Caco-2 (cell line): ENCODE data around the gene ITGA5. TPM values are rescaled to one million over a fixed set of nuclear protein-coding genes. Genes with fewer than 3 reads are reported as not detected.

Experiments
- BruUV-seq: library from RNA; stranded (reverse); fragments of 400-500 nt; replicated peaks from 2 replicates; lab custom pipeline; 2021; lab: Mats Ljungman, UMichigan
- CTCF ChIA-PET: fragments of 300-600 bp; sonication (Branson Sonifier 250); formaldehyde crosslinking; loops from one replicate; lab custom pipeline; 2022; ENCODE audit warnings: antibody characterized with exemption; lab: Charles Lee
- POLR2A ChIA-PET: fragments of 300-600 bp; sonication (Branson Sonifier 250); formaldehyde crosslinking; loops from one replicate; lab custom pipeline; 2022; ENCODE audit warnings: antibody characterized with exemption; lab: Charles Lee
- DNase-seq, 2 experiments: peaks; one replicate each; pipeline versions ENCODE4 v3.0.0 to v3.0.0-alpha.2; 2020 to 2022
- H3K27me3 ChIP-seq: replicated peaks from 2 replicates; pipeline ENCODE4 v1.6.0; 2011; ENCODE audit warnings: low read length; ENCODE audit not compliant: control insufficient read depth, insufficient read depth
- H3K36me3 ChIP-seq: 2 replicates; pipeline ENCODE4 v1.5.1; 2011; ENCODE audit warnings: low read length; ENCODE audit not compliant: control insufficient read depth, insufficient read depth
- H3K4me1 ChIP-seq: fragments of 250-450 bp; sonication (Bioruptor Pico); 2 replicates; pipeline ENCODE4 v1.5.1; 2020; ENCODE audit warnings: mild to moderate bottlenecking
- H3K4me3 ChIP-seq: 2 replicates; pipeline ENCODE4 v1.5.1; 2011; ENCODE audit warnings: low read depth, mild to moderate bottlenecking, control low read depth, low read length
- H3K9me3 ChIP-seq: fragments of 250-450 bp; sonication (Bioruptor Pico); 2 replicates; pipeline ENCODE4 v1.5.1; 2020; ENCODE audit warnings: mild to moderate bottlenecking, moderate library complexity
- H3K27ac Mint-ChIP-seq: one replicate; pipeline ENCODE4 v1.8.0; 2022; ENCODE audit warnings: mixed read lengths; ENCODE audit not compliant: unreplicated experiment
- H3K27me3 Mint-ChIP-seq: one replicate; pipeline ENCODE4 v1.8.0; 2022; ENCODE audit warnings: mixed read lengths; ENCODE audit not compliant: insufficient read depth, unreplicated experiment
- H3K36me3 Mint-ChIP-seq: one replicate; pipeline ENCODE4 v1.8.0; 2022; ENCODE audit warnings: mild to moderate bottlenecking, mixed read lengths; ENCODE audit not compliant: insufficient read depth, unreplicated experiment
- H3K4me1 Mint-ChIP-seq: one replicate; pipeline ENCODE4 v1.8.0; 2022; ENCODE audit warnings: low read depth, mixed read lengths; ENCODE audit not compliant: unreplicated experiment
- H3K4me3 Mint-ChIP-seq: one replicate; pipeline ENCODE4 v1.8.0; 2022; ENCODE audit warnings: mild to moderate bottlenecking, moderate library complexity, mixed read lengths; ENCODE audit not compliant: unreplicated experiment
- H3K9me3 Mint-ChIP-seq: one replicate; pipeline ENCODE4 v1.8.0; 2022; ENCODE audit warnings: mixed read lengths; ENCODE audit not compliant: unreplicated experiment
- CTCF ChIP-seq, 2 experiments: fragments of 200-600 bp in 1 of 2; IDR thresholded peaks; 1 replicate in 1 of 2; 2 replicates in 1 of 2; pipeline versions ENCODE4 v1.5.1 to v1.8.0; 2011 to 2022; ENCODE audit warnings: antibody characterized with exemption in 1 of 2, control low read depth in 1 of 2, inconsistent platforms in 1 of 2, low read depth in 1 of 2, low read length in 1 of 2, mild to moderate bottlenecking in 1 of 2, moderate library complexity in 1 of 2; ENCODE audit not compliant: insufficient read depth in 1 of 2, severe bottlenecking in 1 of 2, unreplicated experiment in 1 of 2
- intact Hi-C: fragments of 100-400 bp; cut with micrococcal nuclease; formaldehyde crosslinking; loops from one replicate; pipeline ENCODE4 v1.10.0; 2022; ENCODE audit not compliant: unreplicated experiment
- total RNA-seq: library from RNA; stranded (reverse); gene quantifications from 2 replicates; pipeline ENCODE4 v1.2.3, GENCODE V29; 2022

ITGA5 gene
- total RNA-seq, 1 experiment from 2014 or later = 17.3 TPM

- H3K4me1 Mint-ChIP-seq = peaks cover 7% of the 10 kb centered on the region
- H3K9me3 Mint-ChIP-seq = no peaks in the 10 kb centered on the region
- TF ChIP-seq CTCF (IDR thresholded peaks at IDR 0.05; ENCODE audit: insufficient read depth in 1 of 2, low read depth in 1 of 2, low read length in 1 of 2, severe bottlenecking in 1 of 2, unreplicated experiment in 1 of 2) = no peak
- BruUV-seq = no TSS peak
- DNase-seq = peak; percentile 96 to 99
- POLR2A ChIA-PET = interaction anchor here (0.9 to 2.9 kb wide), 4 partner anchors 24 to 107 kb away, joined by 4 to 29 read pairs (median 6); partner anchors contain the start of genes CBX5, COPZ1 and HNRNPA1
- H3K36me3 ChIP-seq = no peaks in the 10 kb centered on the region
- no peak overlapping the region for H3K4me3 Mint-ChIP-seq
- H3K27ac Mint-ChIP-seq = no peak overlapping the region
- intact Hi-C loops = loop anchor here (1.0 to 2.0 kb wide), 3 partner anchors 22 to 58 kb away; partner anchors contain the start of gene NFE2
- H3K27me3 Mint-ChIP-seq = no peaks in the 10 kb centered on the region
- CTCF ChIA-PET = interaction anchor here (0.6 to 3.3 kb wide), 14 partner anchors 9 to 145 kb away, joined by 3 to 44 read pairs (median 5); partner anchors contain the start of genes CBX5, COPZ1 and HNRNPA1
- peaks cover 11% of the 10 kb centered on the region for H3K4me1 ChIP-seq
- H3K27me3 ChIP-seq = no peaks in the 10 kb centered on the region
- no peaks in the 10 kb centered on the region for H3K36me3 Mint-ChIP-seq
- H3K4me3 ChIP-seq = peak overlapping the region; percentile 70
- no peaks in the 10 kb centered on the region for H3K9me3 ChIP-seq
These were observed 59.9 kb downstream of the ITGA5 start for GRCh38 chr12:54358945-54359761.

GRCh38 chr12:54358191-54358944, 60.7 kb downstream of the ITGA5 start:
- no peak for TF ChIP-seq CTCF (IDR thresholded peaks at IDR 0.05; ENCODE audit: insufficient read depth in 1 of 2, low read depth in 1 of 2, low read length in 1 of 2, severe bottlenecking in 1 of 2, unreplicated experiment in 1 of 2)
- no peaks in the 10 kb centered on the region for H3K36me3 ChIP-seq
- intact Hi-C loops = loop anchor here (2.0 kb wide), 1 partner anchor 58 kb away; the partner anchor contains the start of gene NFE2
- peaks cover 11% of the 10 kb centered on the region for H3K4me1 ChIP-seq
- POLR2A ChIA-PET = interaction anchor here (1.1 to 2.9 kb wide), 3 partner anchors 23 to 78 kb away, joined by 4 to 29 read pairs (median 7); partner anchors contain the start of genes CBX5, COPZ1 and HNRNPA1
- peak overlapping the region; percentile 70 for H3K4me3 ChIP-seq
- no peaks in the 10 kb centered on the region for H3K9me3 Mint-ChIP-seq
- H3K27me3 ChIP-seq = no peaks in the 10 kb centered on the region
- no peak overlapping the region for H3K4me3 Mint-ChIP-seq
- H3K4me1 Mint-ChIP-seq = peaks cover 7% of the 10 kb centered on the region
- H3K9me3 ChIP-seq = no peaks in the 10 kb centered on the region
- no peaks in the 10 kb centered on the region for H3K27me3 Mint-ChIP-seq
- DNase-seq = peak in 1 of 2 experiments; percentile 20
- no TSS peak for BruUV-seq
- CTCF ChIA-PET = interaction anchor here (0.6 to 3.3 kb wide), 9 partner anchors 10 to 140 kb away, joined by 3 to 44 read pairs (median 8); partner anchors contain the start of gene COPZ1
- no peaks in the 10 kb centered on the region for H3K36me3 Mint-ChIP-seq
- H3K27ac Mint-ChIP-seq = no peak overlapping the region
